Fibroblast of mammary gland (primary cell): ENCODE results near the gene AOPEP.

Experiments used
- DNase-seq: peaks from one replicate; pipeline ENCODE4 v3.0.0-alpha.2; 2010; ENCODE audit warnings: low read depth
- H3K4me3 ChIP-seq: 2 replicates; pipeline ENCODE4 v1.5.1; 2011; ENCODE audit warnings: low read depth, mild to moderate bottlenecking, low read length, moderate library complexity; ENCODE audit not compliant: control insufficient read depth
- TF ChIP-seq, protein P1 (sequence below): conservative IDR thresholded peaks from 2 replicates; pipeline ENCODE4 v1.5.1; 2011; ENCODE audit warnings: low read depth, low read length, inconsistent platforms; ENCODE audit not compliant: control insufficient read depth, insufficient read depth

Gene AOPEP

DNA sequence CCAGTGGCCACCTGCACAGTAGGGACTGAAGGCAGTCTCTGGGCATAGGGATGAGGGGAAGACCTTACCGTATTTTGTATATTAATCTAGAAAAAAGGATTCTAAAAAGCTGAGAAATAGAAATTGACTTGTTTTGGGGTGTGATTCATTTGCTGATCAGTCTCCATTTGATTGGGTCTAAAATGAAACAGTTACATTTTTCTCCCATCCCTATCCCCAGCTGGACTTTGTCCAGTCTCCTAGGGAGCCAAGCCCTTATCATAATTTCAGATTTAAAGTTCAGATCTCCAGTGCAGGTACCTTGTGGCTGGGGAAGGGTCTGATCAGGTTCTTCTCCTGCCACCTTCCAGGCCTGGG lies 350.2 kb downstream of the AOPEP start:
- no peak overlapping the region for H3K4me3 ChIP-seq
- DNase-seq: no peak
- TF ChIP-seq, protein P1, sequence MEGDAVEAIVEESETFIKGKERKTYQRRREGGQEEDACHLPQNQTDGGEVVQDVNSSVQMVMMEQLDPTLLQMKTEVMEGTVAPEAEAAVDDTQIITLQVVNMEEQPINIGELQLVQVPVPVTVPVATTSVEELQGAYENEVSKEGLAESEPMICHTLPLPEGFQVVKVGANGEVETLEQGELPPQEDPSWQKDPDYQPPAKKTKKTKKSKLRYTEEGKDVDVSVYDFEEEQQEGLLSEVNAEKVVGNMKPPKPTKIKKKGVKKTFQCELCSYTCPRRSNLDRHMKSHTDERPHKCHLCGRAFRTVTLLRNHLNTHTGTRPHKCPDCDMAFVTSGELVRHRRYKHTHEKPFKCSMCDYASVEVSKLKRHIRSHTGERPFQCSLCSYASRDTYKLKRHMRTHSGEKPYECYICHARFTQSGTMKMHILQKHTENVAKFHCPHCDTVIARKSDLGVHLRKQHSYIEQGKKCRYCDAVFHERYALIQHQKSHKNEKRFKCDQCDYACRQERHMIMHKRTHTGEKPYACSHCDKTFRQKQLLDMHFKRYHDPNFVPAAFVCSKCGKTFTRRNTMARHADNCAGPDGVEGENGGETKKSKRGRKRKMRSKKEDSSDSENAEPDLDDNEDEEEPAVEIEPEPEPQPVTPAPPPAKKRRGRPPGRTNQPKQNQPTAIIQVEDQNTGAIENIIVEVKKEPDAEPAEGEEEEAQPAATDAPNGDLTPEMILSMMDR: no peak

- H3K4me3 ChIP-seq: no peak overlapping the region
- DNase-seq: no peak
- TF ChIP-seq, protein P1: no peak
Observed at GRCh38 chr9:95077053-95077765, 350.7 kb downstream of the AOPEP start.

- DNase-seq: no peak
- TF ChIP-seq, protein P1: no peak
- H3K4me3 ChIP-seq: no peak overlapping the region
Observed at GRCh38 chr9:95077766-95078370, 351.4 kb downstream of the AOPEP start.

DNA sequence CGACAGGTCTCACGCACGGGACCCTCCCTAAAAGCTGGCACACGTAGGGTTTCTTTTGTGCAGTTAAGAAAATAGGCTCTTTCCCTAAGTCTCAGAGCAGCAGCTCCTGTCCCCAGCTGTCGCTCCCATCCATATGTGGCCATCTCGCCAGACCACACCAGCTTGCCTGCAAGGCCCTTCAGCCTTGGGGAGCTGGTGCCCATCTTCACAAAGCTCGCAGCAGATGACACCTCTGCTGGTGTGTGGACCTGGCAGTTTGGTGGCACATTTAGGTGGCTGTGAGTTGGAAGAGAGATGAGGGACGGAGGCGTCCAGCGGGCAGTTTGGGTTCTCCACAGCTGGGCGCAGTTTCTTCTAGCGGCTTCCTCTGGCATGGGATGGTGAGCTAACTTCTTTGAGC lies 352.0 kb downstream of the AOPEP start:
- TF ChIP-seq, protein P1: no peak

DNA sequence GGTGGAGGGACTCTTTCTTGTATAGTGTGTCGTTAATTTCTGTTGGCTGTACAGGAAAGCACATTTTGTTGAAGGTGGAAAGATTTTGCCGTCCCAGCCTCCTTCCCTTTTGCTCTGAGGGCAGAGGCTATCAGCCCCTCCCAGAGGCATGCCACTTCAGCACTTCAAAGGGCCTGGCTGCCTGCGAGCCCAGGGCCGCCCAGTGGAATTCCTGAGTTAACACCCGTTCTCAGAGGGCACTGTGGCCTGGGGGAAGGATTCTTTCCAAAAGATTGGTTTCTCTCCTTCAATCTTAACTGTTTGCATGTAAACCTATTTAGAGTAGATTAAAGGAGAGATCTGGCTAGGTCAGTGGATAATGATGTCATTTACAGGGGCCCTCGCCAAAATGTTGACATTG lies 352.4 kb downstream of the AOPEP start:
- H3K4me3 ChIP-seq: no peak overlapping the region
- no peak for DNase-seq
- TF ChIP-seq, protein P1: no peak

More for the DNA sequence above, 352.0 kb downstream of the AOPEP start:
- DNase-seq: no peak
- no peak overlapping the region for H3K4me3 ChIP-seq

DNA sequence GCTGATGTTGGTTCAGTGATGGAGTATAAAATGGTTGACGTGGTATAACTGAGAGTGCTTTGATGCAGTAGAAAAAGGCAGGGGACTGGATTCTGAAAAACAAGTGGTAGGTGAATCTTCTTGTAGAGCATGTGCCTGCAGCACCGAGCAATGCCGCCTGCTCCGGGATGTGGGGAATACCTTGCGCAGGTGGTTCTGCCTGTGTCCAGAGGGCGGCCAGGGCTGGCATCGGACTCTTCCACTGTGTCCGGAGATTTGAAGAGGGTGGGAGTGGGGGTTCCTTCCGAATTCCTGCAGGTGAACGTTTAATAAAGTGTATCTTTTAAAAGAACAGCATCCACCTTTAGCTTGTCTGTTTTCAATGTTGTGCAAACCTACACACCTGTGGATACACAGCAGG lies 353.0 kb downstream of the AOPEP start:
- H3K4me3 ChIP-seq: no peak overlapping the region
- TF ChIP-seq, protein P1: no peak
- DNase-seq: no peak
